Right lobe of liver (tissue), 6 donors: ENCODE data around the gene PAX5. TPM values are rescaled to one million over a fixed set of nuclear protein-coding genes. Genes with fewer than 3 reads are reported as not detected.

Experiments used
- ATAC-seq, 4 donors: fragments of 200-7000 bp; cut with Tn5 transposase; one replicate each; pipeline ENCODE4 v1.9.1; 2020; ENCODE audit warnings: mild to moderate bottlenecking in 4 of 4, moderate library complexity in 4 of 4
- DNase-seq, 3 donors: peaks; one replicate each; pipeline ENCODE4 v3.0.0-alpha.2; 2020
- H3K27ac ChIP-seq, 3 donors: fragments of 200-600 bp; one replicate each; pipeline ENCODE4 v1.8.0; 2022
- H3K27me3 ChIP-seq, 2 donors: fragments of 200-600 bp; one replicate each; pipeline ENCODE4 v1.8.0; 2022
- H3K36me3 ChIP-seq, 4 donors: fragments of 200-600 bp; sonication (generic) in 1 of 4; one replicate each; pipeline versions ENCODE4 v1.5.1 to v1.8.0; 2017 to 2022; ENCODE audit warnings: control low read depth in 1 of 4
- H3K4me1 ChIP-seq, 4 donors: fragments of 200-600 bp; sonication (generic) in 1 of 4; one replicate each; pipeline versions ENCODE4 v1.5.1 to v1.8.0; 2017 to 2022; ENCODE audit warnings: control low read depth in 1 of 4
- H3K4me3 ChIP-seq, 3 donors: fragments of 200-600 bp; one replicate each; pipeline ENCODE4 v1.8.0; 2022
- H3K9me3 ChIP-seq, 4 donors: fragments of 200-600 bp; sonication (generic) in 1 of 4; one replicate each; pipeline versions ENCODE4 v1.5.1 to v1.8.0; 2017 to 2022; ENCODE audit warnings: control low read depth in 1 of 4
- POLR2A ChIP-seq: fragments of 450-650 bp; IDR thresholded peaks from one replicate; pipeline ENCODE4 v1.6.1; 2017; ENCODE audit warnings: antibody characterized with exemption, mild to moderate bottlenecking
- WGBS: methylation state at CpG from one replicate; pipeline ENCODE4 v1.1.6; 2018; ENCODE audit warnings: low coverage, low lambda C conversion rate; ENCODE audit not compliant: insufficient coverage; ENCODE audit errors: missing lambda C conversion rate; 5-methylcytosine and 5-hydroxymethylcytosine counted together
- intact Hi-C, 2 donors: fragments of 100-400 bp; cut with DNase I; formaldehyde crosslinking; loops; one replicate each; pipeline versions ENCODE4 v1.11.2 to v1.14.1; 2022
- total RNA-seq, 6 experiments: library from RNA; depleted of rRNA in 2 of 6; stranded (reverse); fragments of >200 nt in 2 of 6; fragmentation: NEBNext Ultra II Directional in 3 of 6; extraction: Animal tissue kit (Norgen Biotek cat#: 25700) in 3 of 6; gene quantifications; one replicate each; pipeline versions ENCODE4 v1.1.0 to v1.2.4, GENCODE V29; 2016 to 2023
- TF ChIP-seq, protein P1 (sequence below), 4 donors: fragments of 200-600 bp in 3 of 4; fragments of 450-650 bp in 1 of 4; IDR thresholded peaks; one replicate each; pipeline versions ENCODE4 v1.5.1 to v1.8.0; 2016 to 2022; ENCODE audit warnings: antibody characterized with exemption in 4 of 4, mild to moderate bottlenecking in 2 of 4
- donor health status: DM: no; HTN: yes; CAD: no.
- donor health status: DM: no; HTN: no; CAD: no.
- donor health status: DM: no; HTN: no; CAD: no.
- donor health status: DM: no; HTN: yes; CAD: no.
- donor health status: DM: no; HTN: yes; CAD: no.

Gene PAX5
- total RNA-seq, 6 experiments from 2014 or later, result 0.12 to 0.18 TPM; not detected in 4

DNA sequence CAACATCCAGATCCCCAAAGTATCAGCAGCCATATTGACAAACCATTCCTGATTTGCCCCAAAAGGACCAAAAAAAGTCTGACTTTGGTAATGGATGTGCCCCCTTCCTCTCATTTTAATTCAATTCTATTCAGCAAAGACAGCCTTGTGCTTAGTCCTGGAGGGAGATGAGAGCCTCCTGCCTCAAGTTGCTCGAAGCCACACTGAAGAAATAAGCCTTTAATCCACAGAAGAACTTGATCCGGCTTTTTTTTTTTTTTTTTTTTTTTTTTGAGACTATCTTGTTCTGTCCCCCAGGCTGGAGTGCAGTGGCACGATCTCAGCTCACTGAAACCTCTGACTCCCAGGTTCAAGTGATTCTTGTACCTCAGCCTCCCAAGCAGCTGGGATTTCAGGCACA is 8.4 kb upstream of the PAX5 start:
- TF ChIP-seq, protein P1, sequence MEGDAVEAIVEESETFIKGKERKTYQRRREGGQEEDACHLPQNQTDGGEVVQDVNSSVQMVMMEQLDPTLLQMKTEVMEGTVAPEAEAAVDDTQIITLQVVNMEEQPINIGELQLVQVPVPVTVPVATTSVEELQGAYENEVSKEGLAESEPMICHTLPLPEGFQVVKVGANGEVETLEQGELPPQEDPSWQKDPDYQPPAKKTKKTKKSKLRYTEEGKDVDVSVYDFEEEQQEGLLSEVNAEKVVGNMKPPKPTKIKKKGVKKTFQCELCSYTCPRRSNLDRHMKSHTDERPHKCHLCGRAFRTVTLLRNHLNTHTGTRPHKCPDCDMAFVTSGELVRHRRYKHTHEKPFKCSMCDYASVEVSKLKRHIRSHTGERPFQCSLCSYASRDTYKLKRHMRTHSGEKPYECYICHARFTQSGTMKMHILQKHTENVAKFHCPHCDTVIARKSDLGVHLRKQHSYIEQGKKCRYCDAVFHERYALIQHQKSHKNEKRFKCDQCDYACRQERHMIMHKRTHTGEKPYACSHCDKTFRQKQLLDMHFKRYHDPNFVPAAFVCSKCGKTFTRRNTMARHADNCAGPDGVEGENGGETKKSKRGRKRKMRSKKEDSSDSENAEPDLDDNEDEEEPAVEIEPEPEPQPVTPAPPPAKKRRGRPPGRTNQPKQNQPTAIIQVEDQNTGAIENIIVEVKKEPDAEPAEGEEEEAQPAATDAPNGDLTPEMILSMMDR (IDR thresholded peaks at IDR 0.05), result no peak
- Histone ChIP-seq H3K4me3 (no peak overlapping the region), H3K27ac (no peak overlapping the region), H3K27me3 (peaks cover 12 to 21% of the 10 kb centered on the region in 2 donors), H3K9me3 (no peaks in the 10 kb centered on the region), H3K36me3 (no peaks in the 10 kb centered on the region), H3K4me1 (peaks cover 0 to 8% (median under 1%) of the 10 kb centered on the region in 4 donors)
- 52% methylated on average over 3 of the region's 3 CpGs for WGBS
- intact Hi-C loops, result no loop called here
- ATAC-seq (no peak), DNase-seq (no peak)

DNA sequence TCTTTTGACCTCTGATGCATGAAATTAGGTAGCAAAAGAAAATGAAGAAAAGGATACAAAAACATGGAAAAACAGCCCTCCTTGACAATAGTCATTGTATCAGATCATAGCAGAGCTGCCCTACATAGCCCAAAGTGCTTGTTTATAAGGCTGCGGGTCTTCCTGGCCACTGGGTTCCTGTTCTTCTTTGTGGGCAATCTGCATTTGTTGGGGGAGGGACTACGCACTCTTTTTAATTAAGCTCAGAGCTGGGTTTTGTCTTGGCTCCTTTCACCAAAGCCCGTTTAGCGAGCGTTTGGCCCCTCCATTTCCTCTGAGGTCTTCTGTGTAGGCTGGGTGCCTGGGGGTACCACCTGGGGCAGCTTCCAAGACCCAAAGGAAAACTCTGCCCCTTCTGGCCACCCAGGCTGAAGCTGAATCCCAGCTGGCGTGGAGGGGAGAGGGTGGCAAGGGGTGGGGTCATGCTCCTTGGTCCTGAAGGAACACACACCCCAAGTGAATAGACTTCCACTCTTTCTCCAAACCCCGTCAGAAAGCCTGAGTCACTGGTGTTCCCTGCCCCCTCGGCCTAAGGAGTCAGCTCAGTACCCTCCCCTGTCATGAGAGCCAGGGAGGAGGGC is 6.5 kb upstream of the PAX5 start:
- WGBS, result 53% methylated on average over 5 of the region's 8 CpGs
- H3K4me1 ChIP-seq, result peaks cover 0 to 20% (median 4%) of the 10 kb centered on the region in 4 donors
- peaks cover 21 to 30% of the 10 kb centered on the region in 2 donors for H3K27me3 ChIP-seq
- ATAC-seq, result no peak
- H3K36me3 ChIP-seq, result no peaks in the 10 kb centered on the region
- no peak overlapping the region for H3K27ac ChIP-seq
- no peaks in the 10 kb centered on the region for H3K9me3 ChIP-seq
- H3K4me3 ChIP-seq, result no peak overlapping the region
- TF ChIP-seq, protein P1 (IDR thresholded peaks at IDR 0.05), result no peak
- TF ChIP-seq POLR2A, result no peak
- DNase-seq, result no peak
- intact Hi-C loops, result no loop called here

DNA sequence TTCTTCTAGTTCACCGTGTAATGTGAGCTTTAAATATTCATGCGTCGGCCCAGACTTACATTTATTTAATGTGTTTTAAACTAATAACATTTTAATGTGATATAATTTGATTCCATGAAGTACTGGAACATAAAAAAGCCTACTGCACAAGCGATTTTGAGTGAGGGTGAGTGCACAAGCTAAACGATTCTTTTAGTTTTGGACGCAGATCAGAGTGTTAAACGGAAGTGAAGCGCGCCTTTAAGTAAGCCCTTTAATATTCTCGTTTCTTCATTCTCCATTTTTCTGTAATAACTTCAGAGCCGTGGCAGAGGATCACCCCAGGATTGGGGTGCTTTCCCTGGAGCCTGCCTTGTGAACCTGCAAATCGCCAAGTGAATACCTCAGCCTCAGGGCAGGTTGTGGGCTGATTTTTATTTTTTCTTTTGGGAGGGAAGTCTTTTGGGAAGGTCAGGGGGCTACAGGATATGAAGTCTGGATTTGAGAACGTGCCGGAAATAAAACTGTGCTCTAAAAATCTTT is 4.9 kb upstream of the PAX5 start:
- Histone ChIP-seq H3K36me3 (no peaks in the 10 kb centered on the region), H3K4me1 (peaks cover 0 to 27% (median 4%) of the 10 kb centered on the region in 4 donors), H3K4me3 (no peak overlapping the region), H3K9me3 (no peaks in the 10 kb centered on the region), H3K27me3 (peaks cover 31 to 45% of the 10 kb centered on the region in 2 donors), H3K27ac (no peak overlapping the region)
- ATAC-seq (no peak), DNase-seq (no peak)
- WGBS, result 26% methylated on average over 14 of the region's 14 CpGs
- intact Hi-C loops, result no loop called here
- TF ChIP-seq, protein P1 (IDR thresholded peaks at IDR 0.05), result no peak
- TF ChIP-seq POLR2A, result no peak

DNA sequence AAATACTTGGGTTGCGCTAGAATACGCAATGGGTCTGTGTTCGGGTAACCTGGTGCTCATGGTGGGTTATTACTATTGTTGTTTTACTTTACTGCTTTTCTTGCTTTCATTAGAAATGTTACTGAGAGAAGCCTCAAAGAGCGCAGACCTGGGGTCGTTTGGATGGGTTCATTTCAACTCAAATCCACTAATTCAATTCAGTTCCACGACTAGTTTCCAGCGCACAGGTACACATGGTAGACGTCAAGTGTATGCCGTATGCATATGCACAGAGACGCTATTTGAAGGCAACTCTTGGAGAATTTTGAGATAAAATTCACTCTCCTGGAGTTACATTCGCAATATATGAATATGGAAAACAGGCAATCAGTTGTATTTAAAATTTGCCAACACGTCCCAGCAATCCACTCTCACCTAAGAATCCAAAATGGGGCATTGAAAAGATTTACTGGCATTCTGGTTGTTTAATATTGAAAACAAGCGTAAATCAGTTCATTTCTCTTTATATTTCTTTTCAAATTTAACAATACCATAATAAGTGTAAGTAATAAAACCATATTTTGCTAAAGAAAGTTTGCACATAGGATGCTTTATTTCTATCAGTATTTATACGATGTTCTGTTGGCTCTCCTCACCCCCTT is 4.4 kb upstream of the PAX5 start:
- DNase-seq, result no peak
- peaks cover 31 to 50% of the 10 kb centered on the region in 2 donors for H3K27me3 ChIP-seq
- no peaks in the 10 kb centered on the region for H3K9me3 ChIP-seq
- intact Hi-C loops, result no loop called here
- H3K4me3 ChIP-seq, result no peak overlapping the region
- no peak for ATAC-seq
- peaks cover 0 to 27% (median 4%) of the 10 kb centered on the region in 4 donors for H3K4me1 ChIP-seq
- TF ChIP-seq, protein P1 (IDR thresholded peaks at IDR 0.05), result no peak
- TF ChIP-seq POLR2A, result no peak
- H3K27ac ChIP-seq, result no peak overlapping the region
- H3K36me3 ChIP-seq, result no peaks in the 10 kb centered on the region
- WGBS, result 17% methylated on average over 12 of the region's 14 CpGs
